HEK293T (cell line): ENCODE measurements around the gene PATZ1.
"Not testable (repeated sequence)": the region's sequence is repeated elsewhere in the genome, so short reads cannot be mapped to it uniquely, and the experiment has no call there.

ENCODE experiments used
- CTCF ChIA-PET: fragments of 350-600 bp; formaldehyde crosslinking; extraction: SDS; loops from one replicate; lab custom pipeline; 2021; ENCODE audit warnings: antibody characterized with exemption, inconsistent platforms; lab: Yijun Ruan, JAX
- POLR2A ChIA-PET: fragments of 350-600 bp; formaldehyde crosslinking; extraction: SDS; loops from one replicate; lab custom pipeline; 2020; ENCODE audit warnings: antibody characterized with exemption, inconsistent platforms; lab: Yijun Ruan, JAX
- DNase-seq: peaks from one replicate; pipeline ENCODE4 v3.0.0; 2012; ENCODE audit warnings: mixed read lengths; ENCODE audit errors: extremely low spot score
- ARNT ChIP-seq: fragments of 450-650 bp; IDR thresholded peaks from 2 replicates; pipeline ENCODE4 v1.6.1; 2017; ENCODE audit warnings: mild to moderate bottlenecking
- BHLHE40 ChIP-seq: fragments of 450-650 bp; IDR thresholded peaks from 2 replicates; pipeline ENCODE4 v1.6.1; 2016; ENCODE audit warnings: mild to moderate bottlenecking, moderate library complexity, borderline replicate concordance
- CTBP1 ChIP-seq: fragments of 450-650 bp; IDR thresholded peaks from 2 replicates; pipeline ENCODE4 v1.6.1; 2016; ENCODE audit warnings: borderline replicate concordance
- ELF4 ChIP-seq: fragments of 450-650 bp; IDR thresholded peaks from 2 replicates; pipeline ENCODE4 v1.6.1; 2017; ENCODE audit warnings: antibody characterized with exemption
- FOXA1 ChIP-seq: fragments of 450-650 bp; IDR thresholded peaks from 2 replicates; pipeline ENCODE4 v1.6.1; 2016; ENCODE audit warnings: mild to moderate bottlenecking
- FOXK2 ChIP-seq: fragments of 450-650 bp; IDR thresholded peaks from 2 replicates; pipeline ENCODE4 v1.6.1; 2016; ENCODE audit warnings: mild to moderate bottlenecking
- FOXM1 ChIP-seq: fragments of 450-650 bp; IDR thresholded peaks from 2 replicates; pipeline ENCODE4 v1.6.1; 2017; ENCODE audit warnings: mild to moderate bottlenecking, borderline replicate concordance
- HDGF ChIP-seq: fragments of 450-650 bp; IDR thresholded peaks from 2 replicates; pipeline ENCODE4 v1.6.1; 2017; ENCODE audit warnings: antibody characterized with exemption, borderline replicate concordance
- L3MBTL2 ChIP-seq: fragments of 450-650 bp; conservative IDR thresholded peaks from 2 replicates; pipeline ENCODE4 v1.6.1; 2016; ENCODE audit warnings: mild to moderate bottlenecking
- LEF1 ChIP-seq: fragments of 450-650 bp; IDR thresholded peaks from 2 replicates; pipeline ENCODE4 v1.6.1; 2017; ENCODE audit warnings: mild to moderate bottlenecking, borderline replicate concordance
- NFRKB ChIP-seq: fragments of 450-650 bp; IDR thresholded peaks from 2 replicates; pipeline ENCODE4 v1.6.1; 2016; ENCODE audit warnings: mild to moderate bottlenecking, moderate library complexity
- PKNOX1 ChIP-seq: fragments of 450-650 bp; IDR thresholded peaks from 2 replicates; pipeline ENCODE4 v1.6.1; 2016
- SP1 ChIP-seq: fragments of 450-650 bp; IDR thresholded peaks from 2 replicates; pipeline ENCODE4 v1.6.1; 2017
- SUZ12 ChIP-seq: fragments of 450-650 bp; IDR thresholded peaks from 2 replicates; pipeline ENCODE4 v1.6.1; 2016; ENCODE audit warnings: mild to moderate bottlenecking
- TARDBP ChIP-seq: fragments of 450-650 bp; IDR thresholded peaks from 2 replicates; pipeline ENCODE4 v1.6.1; 2016
- ZNF384 ChIP-seq: fragments of 450-650 bp; IDR thresholded peaks from 2 replicates; pipeline ENCODE4 v1.6.1; 2016

Gene PATZ1

GRCh38 chr22:31327806-31328543, 18.2 kb downstream of the PATZ1 start:
- no peak for DNase-seq
- ChIA-PET CTCF (interaction anchor here (1.5 kb wide), 1 partner anchor 15 kb away, joined by 3 read pairs; no protein-coding TSS in a partner anchor), POLR2A (interaction anchor here (1.0 to 1.4 kb wide), 3 partner anchors 9 to 19 kb away, joined by 3 to 5 read pairs (median 3); partner anchors contain the start of gene PATZ1)
- TF ChIP-seq ZNF384 (no peak), ARNT (no peak), ELF4 (no peak), L3MBTL2 (no peak), TARDBP (no peak), FOXK2 (no peak), CTBP1 (no peak), FOXA1 (no peak), FOXM1 (no peak), BHLHE40 (no peak), PKNOX1 (no peak), NFRKB (no peak), HDGF (no peak), LEF1 (no peak), SP1 (no peak), SUZ12 (no peak)

GRCh38 chr22:31326877-31327276, 19.3 kb downstream of the PATZ1 start:
- TF ChIP-seq ELF4 (no peak), PKNOX1 (no peak), ZNF384 (no peak), CTBP1 (no peak), LEF1 (no peak), L3MBTL2 (no peak), SP1 (no peak), HDGF (no peak), BHLHE40 (no peak), FOXK2 (no peak), FOXM1 (no peak), TARDBP (no peak), NFRKB (no peak), SUZ12 (no peak), FOXA1 (no peak), ARNT (no peak)
- POLR2A ChIA-PET, result interaction anchor here (1.0 to 1.4 kb wide), 3 partner anchors 10 to 20 kb away, joined by 3 to 5 read pairs (median 3); partner anchors contain the start of gene PATZ1
- CTCF ChIA-PET, result interaction anchor here (1.0 to 1.5 kb wide), 2 partner anchors 14 to 38 kb away, joined by 3 to 5 read pairs; no protein-coding TSS in a partner anchor
- no peak for DNase-seq

GRCh38 chr22:31323578-31324550, 22.3 kb downstream of the PATZ1 start:
- ChIA-PET CTCF (interaction anchor here (0.9 to 2.0 kb wide), 2 partner anchors 10 to 234 kb away, joined by 6 read pairs; no protein-coding TSS in a partner anchor), POLR2A (interaction anchor here (1.0 to 1.1 kb wide), 2 partner anchors 14 to 23 kb away, joined by 3 read pairs; partner anchors contain the start of gene PATZ1)

DNA sequence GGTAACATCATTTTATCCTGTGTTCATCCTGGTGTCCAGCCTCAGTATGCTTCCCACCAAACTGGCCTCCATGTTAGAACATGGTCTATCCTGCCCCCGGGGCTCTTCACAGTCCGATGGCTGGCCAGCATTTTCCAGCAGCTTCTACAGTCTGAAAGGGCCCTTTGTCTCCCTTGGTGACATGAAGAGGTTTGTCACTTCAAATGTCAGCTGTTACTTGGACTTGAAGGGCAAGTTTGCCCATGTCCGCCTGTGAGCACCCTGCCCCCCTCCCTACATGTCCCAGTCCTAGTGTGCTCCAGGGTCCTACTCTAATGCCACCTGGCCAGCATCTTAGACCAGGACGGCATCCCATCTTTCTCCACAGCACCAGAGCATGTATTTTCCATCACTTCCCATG, 24.7 kb downstream of the PATZ1 start:
- ChIA-PET POLR2A (interaction anchor here (1.3 kb wide), 1 partner anchor 31 kb away, joined by 5 read pairs; no protein-coding TSS in a partner anchor), CTCF (interaction anchor here (1.1 kb wide), 1 partner anchor 9 kb away, joined by 3 read pairs; no protein-coding TSS in a partner anchor)
- TF ChIP-seq ELF4, result no peak
- TF ChIP-seq CTBP1, result no peak
- TF ChIP-seq LEF1, result no peak
- no peak for TF ChIP-seq FOXA1
- no peak for TF ChIP-seq FOXK2
- TF ChIP-seq SUZ12, result no peak
- TF ChIP-seq ZNF384, result no peak
- no peak for TF ChIP-seq SP1
- no peak for TF ChIP-seq ARNT
- TF ChIP-seq L3MBTL2, result no peak
- no peak for TF ChIP-seq TARDBP
- no peak for TF ChIP-seq FOXM1
- no peak for TF ChIP-seq PKNOX1
- no peak for TF ChIP-seq NFRKB
- DNase-seq, result no peak

More at GRCh38 chr22:31323578-31324550, 22.3 kb downstream of the PATZ1 start:
- TF ChIP-seq PKNOX1 (no peak), ZNF384 (no peak), SP1 (no peak), ELF4 (no peak), L3MBTL2 (no peak), NFRKB (no peak)
- no peak for DNase-seq

GRCh38 chr22:31314220-31314619, 31.9 kb downstream of the PATZ1 start:
- CTCF ChIA-PET, result interaction anchor here (0.7 to 1.9 kb wide), 3 partner anchors 10 to 25 kb away, joined by 4 to 6 read pairs (median 5); no protein-coding TSS in a partner anchor
- POLR2A ChIA-PET, DNase-seq: not testable (repeated sequence)
